ENCODE data around the gene PTS.
A peak's percentile ranks its signal among the peaks of the same experiment; 100 is the strongest.

Gene PTS

DNA sequence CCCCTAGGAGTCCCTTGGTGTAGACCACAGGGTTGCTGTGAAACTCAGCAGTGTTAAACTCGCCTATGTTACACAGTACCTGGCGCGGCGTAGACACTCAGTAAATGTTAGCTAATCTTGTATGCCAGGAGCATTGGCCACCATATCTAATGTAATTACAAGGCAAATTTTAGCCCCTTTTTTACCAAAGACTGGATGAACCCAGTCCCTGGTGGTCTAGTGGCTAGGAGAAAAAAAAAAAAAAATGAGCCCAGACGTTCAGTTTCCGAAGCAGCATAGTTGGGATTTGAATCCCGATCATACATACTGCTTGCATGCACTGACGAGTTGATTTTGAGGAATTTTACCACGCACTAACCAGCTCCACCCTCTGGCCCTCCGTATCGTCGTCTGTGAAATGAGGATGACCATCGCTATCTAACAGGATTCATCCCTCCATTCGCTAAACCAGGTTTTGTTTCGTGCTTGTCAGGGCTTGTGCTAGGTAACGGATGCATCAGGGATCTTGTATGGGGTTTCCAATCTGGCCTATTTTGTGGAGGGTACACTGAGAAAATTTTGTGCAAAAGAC is 688 bp downstream of the PTS start:
- Mint-ChIP-seq H3K9me3 (no peaks in the 10 kb centered on the region), H3K4me3 (peak overlapping the region; percentile 86 to 89)
- peak; percentile 77 for ATAC-seq (replicated peaks)

GRCh38 chr11:112227471-112227870 is 1.2 kb downstream of the PTS start:
- H3K36me3 Mint-ChIP-seq (ENCODE audit: insufficient read depth), result peaks cover 37% of the 10 kb centered on the region
- no peaks in the 10 kb centered on the region for H3K27me3 Mint-ChIP-seq
- ATAC-seq (replicated peaks) (no peak), DNase-seq (no peak)
- H3K9me3 Mint-ChIP-seq, result no peaks in the 10 kb centered on the region
- peak overlapping the region; percentile 97 to 98 for H3K27ac Mint-ChIP-seq
- H3K4me1 Mint-ChIP-seq (ENCODE audit: low read depth in 2 of 2), result peaks cover 17 to 19% of the 10 kb centered on the region in 2 donors
- peak overlapping the region; percentile 86 to 89 for H3K4me3 Mint-ChIP-seq

More for the DNA sequence above, 688 bp downstream of the PTS start:
- Mint-ChIP-seq H3K27me3 (no peaks in the 10 kb centered on the region), H3K27ac (peak overlapping the region; percentile 97 to 98), H3K36me3 (ENCODE audit: insufficient read depth) (peaks cover 37% of the 10 kb centered on the region), H3K4me1 (ENCODE audit: low read depth in 2 of 2) (peaks cover 17 to 19% of the 10 kb centered on the region in 2 donors)
- no peak for DNase-seq

DNA sequence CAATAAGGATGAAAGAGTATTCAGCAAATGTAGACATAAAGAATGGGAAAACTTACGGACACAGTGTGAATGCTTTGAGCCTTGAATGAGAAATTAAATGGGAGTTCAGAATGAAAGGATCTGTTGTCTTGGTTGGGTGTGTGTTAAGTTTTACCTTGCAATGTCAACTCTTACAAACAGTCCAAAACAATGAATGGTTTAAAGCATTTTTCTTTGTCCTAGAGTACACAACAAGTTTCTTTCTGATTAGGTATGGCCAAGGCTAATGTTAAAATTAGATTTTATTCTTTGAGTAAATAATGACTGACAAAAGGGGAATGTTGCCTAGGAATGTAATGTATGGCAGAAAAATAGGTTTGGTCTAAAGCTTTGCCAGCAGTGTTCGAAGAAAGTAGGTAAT is 2.5 kb downstream of the PTS start:
- Mint-ChIP-seq H3K4me3 (no peak overlapping the region), H3K4me1 (ENCODE audit: low read depth in 2 of 2) (peaks cover 17 to 19% of the 10 kb centered on the region in 2 donors), H3K27me3 (no peaks in the 10 kb centered on the region), H3K9me3 (no peaks in the 10 kb centered on the region), H3K27ac (no peak overlapping the region), H3K36me3 (ENCODE audit: insufficient read depth) (peaks cover 43% of the 10 kb centered on the region)
- DNase-seq (no peak), ATAC-seq (replicated peaks) (no peak)

DNA sequence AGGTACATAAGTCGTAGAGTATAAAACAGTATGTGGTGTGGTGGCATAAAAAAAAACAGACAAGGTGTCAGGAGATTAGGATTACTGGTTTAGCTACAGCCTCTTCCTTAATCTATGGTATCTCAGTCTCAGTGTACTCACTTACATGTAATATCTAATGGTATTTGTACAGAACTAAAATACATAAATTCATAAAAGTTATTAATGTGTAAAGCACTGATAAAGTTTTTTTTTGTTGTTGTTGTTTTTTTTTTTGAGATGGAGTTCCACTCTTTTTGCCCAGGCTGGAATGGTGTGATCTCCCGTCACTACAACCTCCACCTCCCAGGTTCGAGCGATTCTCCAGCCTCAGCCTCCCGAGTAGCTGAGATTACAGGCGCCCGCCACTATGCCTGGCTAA is 2.9 kb downstream of the PTS start:
- H3K36me3 Mint-ChIP-seq (ENCODE audit: insufficient read depth), result peaks cover 46% of the 10 kb centered on the region

GRCh38 chr11:112229746-112230433 is 3.7 kb downstream of the PTS start:
- H3K9me3 Mint-ChIP-seq, result no peaks in the 10 kb centered on the region
- DNase-seq, result no peak
- no peak for ATAC-seq (replicated peaks)
- H3K4me1 Mint-ChIP-seq (ENCODE audit: low read depth in 2 of 2), result peaks cover 17 to 19% of the 10 kb centered on the region in 2 donors
- peaks cover 53% of the 10 kb centered on the region for H3K36me3 Mint-ChIP-seq (ENCODE audit: insufficient read depth)
- no peak overlapping the region for H3K27ac Mint-ChIP-seq
- no peak overlapping the region for H3K4me3 Mint-ChIP-seq
- H3K27me3 Mint-ChIP-seq, result no peaks in the 10 kb centered on the region

More for the DNA sequence above, 2.9 kb downstream of the PTS start:
- ATAC-seq (replicated peaks) (no peak), DNase-seq (no peak)
- Mint-ChIP-seq H3K4me1 (ENCODE audit: low read depth in 2 of 2) (peaks cover 17 to 19% of the 10 kb centered on the region in 2 donors), H3K9me3 (no peaks in the 10 kb centered on the region), H3K27ac (no peak overlapping the region), H3K27me3 (no peaks in the 10 kb centered on the region), H3K4me3 (no peak overlapping the region)

DNA sequence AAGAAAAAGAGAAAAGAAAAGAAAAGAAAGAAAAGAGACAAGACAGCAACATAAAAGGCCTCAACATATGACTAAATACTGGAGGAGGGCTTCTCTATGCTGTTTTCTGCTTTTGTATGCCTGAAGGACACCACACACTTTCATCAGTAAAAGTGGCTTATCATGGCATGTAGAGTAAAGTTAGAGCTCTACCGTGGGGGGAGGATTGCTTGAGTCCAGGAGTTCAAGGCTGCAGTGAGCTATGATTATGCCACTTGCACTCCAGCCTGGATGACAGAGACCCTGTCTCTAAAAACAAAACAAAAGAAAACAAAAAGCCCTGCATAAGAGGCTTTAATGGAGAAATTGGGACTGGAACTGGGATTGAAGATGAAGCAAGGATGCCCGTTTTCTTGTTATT is 5.7 kb downstream of the PTS start:
- Mint-ChIP-seq H3K36me3 (ENCODE audit: insufficient read depth) (peaks cover 66% of the 10 kb centered on the region), H3K4me3 (no peak overlapping the region), H3K27ac (peak overlapping the region in 1 of 2 donors; percentile 6), H3K27me3 (no peaks in the 10 kb centered on the region), H3K9me3 (no peaks in the 10 kb centered on the region), H3K4me1 (ENCODE audit: low read depth in 2 of 2) (peaks cover 14 to 16% of the 10 kb centered on the region in 2 donors)
- no peak for ATAC-seq (replicated peaks)
- DNase-seq, result no peak

DNA sequence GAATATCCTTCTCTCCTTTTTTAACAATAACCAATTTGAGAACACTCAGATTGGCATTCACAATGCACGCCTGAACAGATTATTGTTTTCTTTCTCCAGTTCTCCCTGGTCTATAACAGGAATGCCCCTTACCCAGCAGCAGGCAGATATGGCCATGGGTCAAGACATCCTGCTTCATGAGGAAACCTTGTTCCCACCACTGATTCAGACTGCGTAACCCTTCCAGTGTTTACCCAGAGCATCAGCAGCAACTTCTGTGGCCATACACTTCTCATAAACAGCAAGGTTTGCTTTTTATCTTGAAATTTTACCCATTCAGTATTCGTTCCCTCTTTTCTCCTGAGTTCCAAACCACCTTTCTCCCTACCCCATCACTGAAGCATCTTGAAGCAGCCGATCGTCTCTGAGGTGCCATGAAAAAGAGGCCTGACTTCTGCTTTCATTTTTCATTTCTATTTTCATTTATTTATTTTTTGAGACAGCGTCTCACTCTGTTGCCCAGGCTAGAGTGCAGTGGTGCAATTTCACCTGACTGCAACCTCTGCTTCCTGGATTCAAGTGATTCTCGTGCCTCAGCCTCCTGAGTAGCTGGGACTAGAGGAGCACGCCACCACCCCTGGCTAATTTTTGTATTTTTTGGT is 9.6 kb downstream of the PTS start:
- DNase-seq (no peak), ATAC-seq (replicated peaks) (no peak)
- no peaks in the 10 kb centered on the region for H3K27me3 Mint-ChIP-seq
- no peaks in the 10 kb centered on the region for H3K9me3 Mint-ChIP-seq
- H3K27ac Mint-ChIP-seq, result no peak overlapping the region
- H3K36me3 Mint-ChIP-seq (ENCODE audit: insufficient read depth), result peaks cover 61% of the 10 kb centered on the region
- no peak overlapping the region for H3K4me3 Mint-ChIP-seq
- no peaks in the 10 kb centered on the region for H3K4me1 Mint-ChIP-seq (ENCODE audit: low read depth in 2 of 2)

DNA sequence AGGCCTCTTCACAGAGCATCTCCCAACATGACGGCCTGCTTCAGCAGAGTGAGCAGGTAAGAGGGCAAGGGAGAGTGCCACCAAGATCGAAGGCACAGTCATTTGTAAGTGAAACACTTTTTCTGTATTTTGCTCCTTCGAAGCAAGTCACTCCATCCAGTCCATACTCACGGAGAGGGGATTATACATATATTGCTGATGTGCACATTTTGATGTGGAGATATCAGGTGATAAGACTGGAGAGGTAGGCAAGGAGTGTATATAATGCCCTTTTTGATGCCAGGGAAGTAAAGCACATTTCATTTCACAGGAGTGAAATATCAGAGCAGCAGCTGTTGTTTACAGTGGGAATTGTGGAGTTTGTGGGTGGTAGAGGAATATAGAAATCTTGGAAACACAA is 11.2 kb downstream of the PTS start:
- no peak for ATAC-seq (replicated peaks)
- DNase-seq, result no peak
- Mint-ChIP-seq H3K9me3 (no peaks in the 10 kb centered on the region), H3K4me1 (ENCODE audit: low read depth in 2 of 2) (no peaks in the 10 kb centered on the region), H3K36me3 (ENCODE audit: insufficient read depth) (peaks cover 50% of the 10 kb centered on the region), H3K27me3 (no peaks in the 10 kb centered on the region), H3K4me3 (no peak overlapping the region), H3K27ac (no peak overlapping the region)

GRCh38 chr11:112238041-112238440 is 11.8 kb downstream of the PTS start:
- ATAC-seq (replicated peaks) (no peak), DNase-seq (no peak)
- Mint-ChIP-seq H3K27me3 (no peaks in the 10 kb centered on the region), H3K36me3 (ENCODE audit: insufficient read depth) (peaks cover 50% of the 10 kb centered on the region), H3K4me3 (no peak overlapping the region), H3K27ac (no peak overlapping the region), H3K9me3 (no peaks in the 10 kb centered on the region), H3K4me1 (ENCODE audit: low read depth in 2 of 2) (no peaks in the 10 kb centered on the region)

- Mint-ChIP-seq H3K27me3 (no peaks in the 10 kb centered on the region), H3K27ac (no peak overlapping the region), H3K4me1 (ENCODE audit: low read depth in 2 of 2) (no peaks in the 10 kb centered on the region), H3K4me3 (no peak overlapping the region), H3K36me3 (ENCODE audit: insufficient read depth) (peaks cover 20% of the 10 kb centered on the region), H3K9me3 (peaks cover 0 to 9% of the 10 kb centered on the region in 2 donors)
- ATAC-seq (replicated peaks) (no peak), DNase-seq (no peak)
Observed at GRCh38 chr11:112241486-112241885, 15.3 kb downstream of the PTS start.

DNA sequence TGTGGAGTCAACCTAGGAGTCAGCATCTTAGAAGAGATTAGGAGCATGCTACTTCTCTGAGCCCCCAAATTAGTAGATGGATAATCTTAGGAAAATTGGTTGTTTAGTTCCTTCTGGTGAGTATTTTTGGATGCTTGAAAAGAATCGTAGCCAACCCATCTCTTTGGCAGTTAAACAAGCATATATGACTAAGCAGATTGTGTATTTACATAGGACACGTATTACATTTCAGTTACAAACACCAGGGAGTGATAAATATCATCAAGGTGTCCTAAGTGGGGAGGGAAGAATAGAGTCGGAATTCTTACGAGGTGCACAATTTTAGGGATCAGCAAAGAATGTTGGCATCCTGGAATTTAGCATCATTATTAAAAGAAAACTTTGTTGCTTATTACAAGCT is 21.0 kb downstream of the PTS start:
- DNase-seq, result no peak

DNA sequence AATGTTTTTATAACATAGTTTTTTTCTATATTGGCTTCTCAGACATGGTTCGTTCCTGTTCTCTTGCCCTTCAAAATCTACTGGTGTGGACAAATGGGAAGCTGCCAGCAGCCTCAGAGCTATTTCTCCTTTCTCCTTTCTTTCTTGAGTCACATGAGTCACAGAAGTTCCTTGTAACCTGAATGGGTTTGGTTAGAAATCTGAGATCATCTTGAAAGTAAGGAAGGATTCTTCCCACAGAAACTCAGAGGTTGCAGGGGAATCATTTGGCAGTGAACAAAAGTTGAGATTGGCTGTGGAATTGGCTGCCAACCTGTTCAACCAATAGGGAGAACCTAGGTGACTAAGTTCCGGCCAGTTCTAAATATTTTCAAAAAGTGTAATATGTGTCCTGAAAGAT is 22.0 kb downstream of the PTS start:
- H3K4me1 Mint-ChIP-seq (ENCODE audit: low read depth in 2 of 2), result no peaks in the 10 kb centered on the region
- no peak overlapping the region for H3K4me3 Mint-ChIP-seq

More for the DNA sequence above, 21.0 kb downstream of the PTS start:
- no peaks in the 10 kb centered on the region for H3K27me3 Mint-ChIP-seq
- no peak overlapping the region for H3K27ac Mint-ChIP-seq
- H3K4me1 Mint-ChIP-seq (ENCODE audit: low read depth in 2 of 2), result no peaks in the 10 kb centered on the region
- H3K4me3 Mint-ChIP-seq, result no peak overlapping the region
- H3K36me3 Mint-ChIP-seq (ENCODE audit: insufficient read depth), result peaks cover 3% of the 10 kb centered on the region
- no peak for ATAC-seq (replicated peaks)
- H3K9me3 Mint-ChIP-seq, result peaks cover 0 to 9% of the 10 kb centered on the region in 2 donors

DNA sequence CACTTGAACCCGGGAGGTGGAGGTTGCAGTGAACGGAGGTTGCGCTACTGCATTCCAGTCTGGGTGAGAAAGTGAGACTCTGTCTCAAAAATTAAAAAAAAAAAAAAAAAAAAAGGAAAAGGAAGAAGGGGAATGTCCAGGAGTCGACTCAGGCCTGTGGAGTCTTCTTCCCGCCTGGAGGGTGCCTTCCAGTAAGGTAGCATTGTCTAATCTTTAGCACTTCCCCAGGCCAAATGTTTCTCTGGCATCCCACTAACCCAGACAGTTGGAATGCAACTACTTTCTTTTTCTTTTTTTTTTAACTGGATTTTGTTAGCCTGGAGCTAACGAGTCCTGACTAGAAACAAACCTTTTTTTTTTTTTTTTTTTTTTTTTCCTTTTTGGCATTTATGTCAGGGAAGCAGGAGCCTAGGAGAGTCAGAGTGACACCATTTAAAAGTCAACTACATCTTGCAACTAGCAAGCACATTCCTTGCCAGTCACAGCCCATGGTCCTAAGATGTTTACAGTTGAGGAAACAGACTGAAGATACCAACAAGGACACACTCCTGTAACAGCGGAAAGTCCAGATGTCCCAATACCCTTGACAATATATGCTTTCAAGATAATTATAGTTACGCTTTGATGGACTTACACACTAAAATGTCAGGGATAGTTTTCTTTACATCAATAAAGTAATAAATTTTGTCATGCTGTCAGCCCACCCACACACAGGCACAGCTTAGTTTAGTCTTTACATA is 23.8 kb downstream of the PTS start:
- Mint-ChIP-seq H3K4me3 (no peak overlapping the region), H3K27me3 (no peaks in the 10 kb centered on the region), H3K27ac (no peak overlapping the region)

More for the DNA sequence above, 22.0 kb downstream of the PTS start:
- H3K27ac Mint-ChIP-seq, result no peak overlapping the region
- peaks cover 3% of the 10 kb centered on the region for H3K36me3 Mint-ChIP-seq (ENCODE audit: insufficient read depth)
- no peak for ATAC-seq (replicated peaks)
- peaks cover 0 to 9% of the 10 kb centered on the region in 2 donors for H3K9me3 Mint-ChIP-seq
- H3K27me3 Mint-ChIP-seq, result no peaks in the 10 kb centered on the region
- no peak for DNase-seq

More for the DNA sequence above, 23.8 kb downstream of the PTS start:
- peaks cover 3% of the 10 kb centered on the region for H3K36me3 Mint-ChIP-seq (ENCODE audit: insufficient read depth)
- ATAC-seq (replicated peaks) (no peak), DNase-seq (no peak)
- H3K9me3 Mint-ChIP-seq, result no peaks in the 10 kb centered on the region
- no peaks in the 10 kb centered on the region for H3K4me1 Mint-ChIP-seq (ENCODE audit: low read depth in 2 of 2)

All from effector memory CD8-positive, alpha-beta T cell (primary cell).